Measurements from ENCODE around the gene NKAIN1.
"Not testable (repeated sequence)": the region's sequence is repeated elsewhere in the genome, so short reads cannot be mapped to it uniquely, and the experiment has no call there.

The NKAIN1 gene

DNA sequence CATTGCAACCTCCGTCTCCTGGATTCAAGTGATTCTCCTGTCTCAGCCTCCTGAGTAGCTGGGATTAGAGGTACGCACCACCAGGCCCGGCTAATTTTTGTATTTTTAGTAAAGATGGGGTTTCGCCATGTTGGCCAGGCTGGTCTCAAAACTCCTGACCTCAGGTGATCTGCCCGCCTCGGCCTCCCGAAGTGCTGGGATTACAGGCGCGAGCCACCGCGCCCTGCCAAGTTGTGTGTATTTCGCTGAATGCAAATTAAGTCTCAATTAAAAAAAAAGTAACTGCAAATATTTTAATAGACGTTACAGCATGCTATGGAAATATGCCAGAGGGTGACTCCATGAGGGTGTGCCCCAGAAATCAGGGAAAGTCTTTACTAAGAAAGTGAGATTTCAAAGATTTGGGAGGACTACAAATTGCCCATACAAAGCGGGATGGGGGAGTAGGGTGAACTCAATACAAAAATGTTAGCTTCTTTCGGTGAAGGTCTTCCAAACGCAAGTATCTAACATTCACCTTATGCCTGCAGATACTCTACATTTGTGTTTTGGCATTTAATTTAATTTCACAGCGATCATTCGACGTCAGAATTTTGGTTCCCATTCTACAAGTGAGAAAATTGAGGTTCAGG is 85.6 kb downstream of the NKAIN1 start:
- no peak for DNase-seq (ENCODE audit: low spot score)

DNA sequence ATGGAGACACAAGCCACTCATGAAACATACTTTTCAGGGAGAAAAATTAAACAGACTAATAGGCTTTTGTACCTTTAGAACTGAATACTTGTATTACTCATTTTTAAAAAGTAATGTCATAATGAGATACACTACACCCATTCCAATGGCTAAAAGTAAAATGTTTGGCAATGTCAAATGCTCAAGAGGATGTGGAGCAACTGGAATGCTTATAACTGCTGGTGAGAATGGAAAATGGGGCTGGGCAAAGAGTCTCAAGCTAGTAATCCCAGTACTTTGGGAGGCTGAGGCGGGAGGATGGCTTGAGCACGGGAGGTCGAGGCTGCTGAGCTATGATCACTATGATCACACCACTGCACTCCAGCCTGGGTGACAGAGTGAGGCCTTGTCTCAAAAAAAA is 86.3 kb downstream of the NKAIN1 start:
- no peak for DNase-seq (ENCODE audit: low spot score)

DNA sequence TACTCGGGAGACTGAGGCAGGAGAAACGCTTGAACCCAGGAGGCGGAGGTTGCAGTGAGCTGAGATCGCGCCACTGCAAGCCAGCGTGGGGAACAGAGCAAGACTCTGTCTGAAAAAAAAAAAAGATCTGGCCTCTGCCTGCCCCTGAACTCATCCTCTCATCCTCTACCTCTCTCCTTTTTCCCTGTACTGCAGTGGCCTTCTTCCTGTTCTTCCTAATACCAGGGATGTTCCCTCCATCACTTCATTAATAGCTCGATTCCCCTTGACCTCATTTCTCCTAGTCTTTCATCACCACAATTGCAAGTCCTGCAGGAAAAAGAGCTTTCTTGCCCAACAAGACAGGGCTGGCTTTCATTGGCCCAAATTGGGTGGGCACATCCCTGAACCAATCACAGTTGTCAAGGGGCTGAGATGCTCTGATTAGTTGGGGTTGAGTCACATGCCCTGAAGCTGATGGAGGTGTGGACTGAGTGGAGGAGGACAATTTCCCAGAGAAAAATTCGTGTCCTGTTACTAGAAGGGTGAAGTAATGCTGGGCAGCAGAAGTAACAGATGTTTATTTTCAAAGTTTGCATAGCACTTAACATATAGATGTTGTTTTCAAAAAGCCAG is 87.4 kb downstream of the NKAIN1 start:
- DNase-seq (ENCODE audit: low spot score): peak; percentile 52

GRCh38 chr1:31151402-31151801 is 88.3 kb downstream of the NKAIN1 start:
- DNase-seq (ENCODE audit: low spot score): no peak

DNA sequence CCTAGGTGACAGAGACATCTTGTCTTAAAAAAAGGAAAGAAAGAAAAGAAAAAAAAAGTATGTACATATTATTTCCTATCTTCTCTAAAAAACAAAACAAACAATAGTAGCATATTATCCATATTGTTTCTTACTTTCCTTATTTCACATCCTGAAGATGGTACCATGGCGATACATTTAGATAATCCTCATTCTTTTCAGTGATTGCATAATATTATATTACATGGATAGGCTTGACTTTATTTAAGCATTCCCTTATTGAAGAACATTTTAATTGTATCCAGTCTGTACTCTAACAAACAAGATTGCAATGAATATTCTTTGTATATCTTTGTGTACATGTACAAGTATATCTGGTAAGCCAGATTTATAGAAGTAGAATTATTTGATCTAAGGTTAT is 91.3 kb downstream of the NKAIN1 start:
- no peak for DNase-seq (ENCODE audit: low spot score)

GRCh38 chr1:31145648-31146047 is 94.0 kb downstream of the NKAIN1 start:
- no peak for DNase-seq (ENCODE audit: low spot score)

DNA sequence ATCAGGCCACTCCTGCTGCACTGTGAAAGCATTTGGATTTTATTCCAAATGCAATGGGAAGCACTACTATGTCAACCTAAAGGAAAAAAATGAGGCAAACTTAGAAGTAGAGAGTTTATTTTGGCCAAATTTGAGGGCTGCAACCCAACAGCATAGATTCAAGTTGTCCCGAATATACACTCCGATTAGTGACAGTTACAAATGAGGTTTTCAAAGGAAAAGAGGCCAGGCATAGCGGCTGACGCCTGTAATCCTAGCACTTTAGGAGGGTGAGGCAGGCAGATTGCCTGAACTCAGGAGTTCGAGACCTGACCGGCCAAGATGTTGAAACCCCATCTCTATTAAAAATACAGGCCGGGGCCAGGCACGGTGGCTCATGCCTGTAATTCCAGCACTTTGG is 95.2 kb downstream of the NKAIN1 start:
- DNase-seq (ENCODE audit: low spot score): no peak

DNA sequence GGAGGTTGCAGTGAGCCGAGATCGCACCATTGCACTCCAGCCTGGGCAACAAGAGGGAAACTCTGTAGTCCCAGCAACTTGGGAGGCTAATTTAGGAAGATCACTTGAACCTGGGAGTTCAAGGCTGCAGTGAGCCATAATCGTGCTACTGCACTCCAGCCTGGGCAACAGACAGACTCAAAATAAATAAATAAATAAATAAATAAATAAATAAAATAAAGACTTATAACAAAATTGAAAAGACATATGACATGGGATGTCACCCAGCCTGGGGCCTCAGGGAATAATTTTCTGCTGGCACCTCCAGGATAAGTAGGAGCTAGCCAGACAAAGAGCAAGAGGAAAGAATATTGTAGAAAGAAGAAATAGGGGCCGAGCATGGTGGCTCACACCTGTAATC is 96.2 kb downstream of the NKAIN1 start:
- no peak for DNase-seq (ENCODE audit: low spot score)

GRCh38 chr1:31142406-31142805 is 97.3 kb downstream of the NKAIN1 start:
- no peak for DNase-seq (ENCODE audit: low spot score)

- no peak for DNase-seq (ENCODE audit: low spot score)
These were observed 99.4 kb downstream of the NKAIN1 start for GRCh38 chr1:31140299-31140698.

- DNase-seq (ENCODE audit: low spot score): not testable (repeated sequence)
These were observed 100.7 kb downstream of the NKAIN1 start for GRCh38 chr1:31138797-31139521.

DNA sequence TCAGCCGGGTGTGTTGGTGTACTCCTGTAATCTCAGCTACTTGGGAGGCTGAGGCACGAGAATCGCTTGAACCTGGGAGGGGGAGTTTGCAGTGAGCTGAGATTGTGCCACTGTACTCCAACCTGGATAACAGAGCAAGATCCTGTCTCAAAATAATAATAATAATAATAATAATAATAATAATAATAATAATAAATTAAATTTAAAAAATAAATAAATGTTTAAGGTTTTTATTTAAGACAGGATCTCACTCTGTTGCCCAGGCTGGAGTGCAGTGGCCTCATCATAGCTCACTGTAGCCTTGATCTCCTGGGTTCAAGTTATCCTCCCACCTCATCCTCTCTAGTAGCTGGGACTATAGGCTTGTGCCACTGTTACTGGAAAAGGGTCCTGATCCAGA is 101.8 kb downstream of the NKAIN1 start:
- not testable (repeated sequence) for DNase-seq (ENCODE audit: low spot score)

- no peak for DNase-seq (ENCODE audit: low spot score)
These were observed 103.6 kb downstream of the NKAIN1 start for GRCh38 chr1:31135973-31136600.

GRCh38 chr1:31133368-31133767 is 106.3 kb downstream of the NKAIN1 start:
- DNase-seq (ENCODE audit: low spot score): no peak

Data from SK-N-DZ (cell line).